ENCODE data around the gene MRPS30.

GRCh38 chr5:44806608-44807007 is 2.1 kb upstream of the MRPS30 start:
- TF ChIP-seq CTCF (IDR thresholded peaks at IDR 0.05; ENCODE audit: insufficient read depth, low read length): no peak
- TF ChIP-seq POLR2AphosphoS5 (IDR thresholded peaks at IDR 0.05; ENCODE audit: low read depth): no peak

Measured in HL-60 (cell line).